GM10248 (cell line): Measurements from ENCODE around the gene BICC1.
"Not testable (repeated sequence)": the region's sequence is repeated elsewhere in the genome, so short reads cannot be mapped to it uniquely, and the experiment has no call there.

Source experiments
- CTCF ChIA-PET: fragments of 300-600 bp; sonication (Branson Sonifier 250); formaldehyde crosslinking; extraction: SDS; loops from one replicate; lab custom pipeline; 2021; ENCODE audit warnings: antibody characterized with exemption; lab: Yijun Ruan, JAX
- POLR2A ChIA-PET: fragments of 350-650 bp; sonication (Branson Sonifier 250); formaldehyde crosslinking; extraction: SDS; loops from one replicate; lab custom pipeline; 2020; ENCODE audit warnings: antibody characterized with exemption; lab: Yijun Ruan, JAX
- DNase-seq: peaks from one replicate; pipeline ENCODE4 v3.0.0; 2012; ENCODE audit errors: extremely low spot score
- TF ChIP-seq, protein P1 (sequence below): IDR thresholded peaks from 2 replicates; pipeline ENCODE4 v1.5.1; 2012; ENCODE audit warnings: mild to moderate bottlenecking, low read depth; ENCODE audit errors: extremely low read depth, missing control alignments, control extremely low read depth

BICC1 gene

DNA sequence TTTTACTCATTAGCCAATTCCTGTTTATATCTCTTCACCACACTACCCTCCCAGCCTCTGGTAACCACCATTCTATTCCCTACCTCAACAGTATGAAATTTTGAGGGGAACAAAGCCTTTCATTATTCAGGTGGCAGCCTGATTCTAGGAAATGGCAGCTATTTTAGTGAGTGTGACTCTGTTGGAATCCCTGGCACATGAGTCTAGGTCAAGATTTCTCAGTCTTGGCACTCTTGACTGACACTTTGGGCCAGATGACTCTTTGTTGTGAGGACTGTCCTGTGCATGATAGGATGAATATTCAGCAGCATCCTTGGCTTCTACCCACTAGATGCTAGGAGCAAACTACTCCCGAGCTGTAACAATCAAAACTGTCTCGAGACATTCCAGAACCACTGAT is 341.0 kb downstream of the BICC1 start:
- POLR2A ChIA-PET: no interaction called here
- DNase-seq: no peak
- TF ChIP-seq, protein P1, sequence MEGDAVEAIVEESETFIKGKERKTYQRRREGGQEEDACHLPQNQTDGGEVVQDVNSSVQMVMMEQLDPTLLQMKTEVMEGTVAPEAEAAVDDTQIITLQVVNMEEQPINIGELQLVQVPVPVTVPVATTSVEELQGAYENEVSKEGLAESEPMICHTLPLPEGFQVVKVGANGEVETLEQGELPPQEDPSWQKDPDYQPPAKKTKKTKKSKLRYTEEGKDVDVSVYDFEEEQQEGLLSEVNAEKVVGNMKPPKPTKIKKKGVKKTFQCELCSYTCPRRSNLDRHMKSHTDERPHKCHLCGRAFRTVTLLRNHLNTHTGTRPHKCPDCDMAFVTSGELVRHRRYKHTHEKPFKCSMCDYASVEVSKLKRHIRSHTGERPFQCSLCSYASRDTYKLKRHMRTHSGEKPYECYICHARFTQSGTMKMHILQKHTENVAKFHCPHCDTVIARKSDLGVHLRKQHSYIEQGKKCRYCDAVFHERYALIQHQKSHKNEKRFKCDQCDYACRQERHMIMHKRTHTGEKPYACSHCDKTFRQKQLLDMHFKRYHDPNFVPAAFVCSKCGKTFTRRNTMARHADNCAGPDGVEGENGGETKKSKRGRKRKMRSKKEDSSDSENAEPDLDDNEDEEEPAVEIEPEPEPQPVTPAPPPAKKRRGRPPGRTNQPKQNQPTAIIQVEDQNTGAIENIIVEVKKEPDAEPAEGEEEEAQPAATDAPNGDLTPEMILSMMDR: no peak
- CTCF ChIA-PET: no interaction called here

GRCh38 chr10:58854811-58855210 is 342.1 kb downstream of the BICC1 start:
- CTCF ChIA-PET: interaction anchor here (1.5 kb wide), 1 partner anchor 11 kb away, joined by 3 read pairs; no protein-coding TSS in a partner anchor
- POLR2A ChIA-PET: no interaction called here
- TF ChIP-seq, protein P1: no peak
- no peak for DNase-seq

- POLR2A ChIA-PET: no interaction called here
- TF ChIP-seq, protein P1: no peak
- CTCF ChIA-PET: interaction anchor here (1.5 kb wide), 1 partner anchor 13 kb away, joined by 3 read pairs; no protein-coding TSS in a partner anchor
- DNase-seq: no peak
Observed at GRCh38 chr10:58856508-58857240, 344.0 kb downstream of the BICC1 start.

DNA sequence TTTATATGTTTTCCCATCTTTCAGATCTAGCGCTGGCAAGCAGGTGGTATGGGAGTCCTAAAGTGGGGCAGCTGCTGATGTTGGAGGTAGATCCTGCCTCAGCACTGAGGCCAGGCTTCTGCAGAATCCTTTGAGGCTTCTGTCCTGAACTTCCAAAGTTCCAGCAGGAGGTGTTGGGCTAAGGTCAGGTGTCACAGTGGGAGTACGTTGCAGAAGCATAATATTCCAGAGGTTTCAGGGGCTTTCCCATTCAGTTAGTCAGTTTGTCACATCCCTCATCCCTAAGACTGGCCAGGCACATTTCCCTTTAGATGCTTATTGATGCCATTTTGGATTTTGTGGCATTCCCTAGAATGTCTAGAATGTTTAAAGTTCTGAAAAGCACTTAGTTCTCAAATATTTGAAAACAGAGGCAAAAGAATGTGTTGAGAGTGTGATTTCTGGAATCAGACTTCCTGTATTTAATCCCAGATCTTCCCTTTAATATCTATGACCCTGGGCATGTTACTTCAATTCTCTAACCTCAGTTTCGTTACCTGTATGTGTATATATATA is 344.7 kb downstream of the BICC1 start:
- CTCF ChIA-PET: no interaction called here
- DNase-seq: no peak
- POLR2A ChIA-PET: no interaction called here
- TF ChIP-seq, protein P1: no peak

GRCh38 chr10:58858123-58858522 is 345.5 kb downstream of the BICC1 start:
- DNase-seq, POLR2A ChIA-PET, CTCF ChIA-PET: not testable (repeated sequence)

DNA sequence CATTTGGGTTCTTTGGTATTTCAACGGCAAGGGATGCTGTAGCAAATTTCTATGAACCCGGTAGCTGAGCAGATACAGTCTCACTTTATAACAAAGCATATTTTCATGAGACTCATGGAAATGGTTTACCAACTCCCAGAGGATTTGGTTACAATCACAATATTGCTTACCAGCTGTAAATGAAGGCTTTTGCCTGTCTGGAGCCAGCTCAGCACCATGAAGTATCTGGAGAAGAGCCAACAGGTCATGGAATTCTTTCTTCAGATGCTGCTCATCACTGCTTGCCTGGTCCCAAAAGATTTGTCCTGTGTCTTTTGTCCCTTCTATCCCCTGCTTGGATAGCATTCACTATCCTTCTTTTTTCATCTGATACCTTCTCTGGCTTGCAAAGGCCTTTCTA is 346.9 kb downstream of the BICC1 start:
- no peak for DNase-seq
- ChIA-PET POLR2A (no interaction called here), CTCF (no interaction called here)
- TF ChIP-seq, protein P1: no peak

GRCh38 chr10:58867683-58868082 is 355.0 kb downstream of the BICC1 start:
- CTCF ChIA-PET: no interaction called here

More at GRCh38 chr10:58867683-58868082, 355.0 kb downstream of the BICC1 start:
- TF ChIP-seq, protein P1: no peak
- POLR2A ChIA-PET: no interaction called here
- DNase-seq: no peak
